IMR-90 (cell line): ENCODE measurements around the gene GLIS1. TPM values are rescaled to one million over a fixed set of nuclear protein-coding genes. Genes with fewer than 3 reads are reported as not detected.
A peak's percentile ranks its signal among the peaks of the same experiment; 100 is the strongest.

Source experiments
- ATAC-seq: fragments of 200-7000 bp; cut with Tn5 transposase; 2 replicates; pipeline ENCODE4 v1.9.1; 2020; ENCODE audit warnings: low read depth, mild to moderate bottlenecking, moderate library complexity
- BruUV-seq: library from RNA; stranded (reverse); fragments of 400-500 nt; replicated peaks from 2 replicates; lab custom pipeline; 2021; lab: Mats Ljungman, UMichigan
- CTCF ChIA-PET: fragments of 300-600 bp; formaldehyde crosslinking; extraction: SDS; loops from one replicate; lab custom pipeline; 2021; ENCODE audit warnings: antibody characterized with exemption; lab: Yijun Ruan, JAX
- POLR2A ChIA-PET: fragments of 300-600 bp; sonication (Branson Sonifier 250); formaldehyde crosslinking; loops from one replicate; lab custom pipeline; 2022; ENCODE audit warnings: antibody characterized with exemption; ENCODE audit not compliant: unreplicated experiment; lab: Charles Lee
- DNase-seq: peaks from one replicate; pipeline ENCODE4 v3.0.0; 2013
- H2AFZ ChIP-seq: replicated peaks from 2 replicates; pipeline ENCODE3; 2013; ENCODE audit warnings: low read length, mild to moderate bottlenecking; ENCODE audit not compliant: poor library complexity
- H2AK5ac ChIP-seq: 2 replicates; pipeline ENCODE4 v1.6.1; 2013; ENCODE audit warnings: low read depth, low read length, inconsistent platforms
- H2AK9ac ChIP-seq: replicated peaks from 2 replicates; pipeline ENCODE3; 2013; ENCODE audit warnings: mild to moderate bottlenecking, low read depth, low read length, moderate library complexity; ENCODE audit not compliant: poor library complexity
- H2BK120ac ChIP-seq: 2 replicates; pipeline ENCODE4 v1.6.1; 2013; ENCODE audit warnings: low read depth, low read length, inconsistent platforms
- H2BK15ac ChIP-seq: 3 replicates; pipeline ENCODE4 v1.6.1; 2013; ENCODE audit warnings: low read depth, low read length, inconsistent platforms
- H2BK20ac ChIP-seq: 2 replicates; pipeline ENCODE4 v1.6.1; 2013; ENCODE audit warnings: low read depth, mild to moderate bottlenecking, inconsistent platforms, low read length, moderate library complexity
- H2BK5ac ChIP-seq: 2 replicates; pipeline ENCODE4 v1.6.1; 2013; ENCODE audit warnings: mild to moderate bottlenecking, low read depth, low read length, inconsistent platforms; ENCODE audit not compliant: poor library complexity, severe bottlenecking
- H3K14ac ChIP-seq: replicated peaks from 2 replicates; pipeline ENCODE4 v1.6.1; 2013; ENCODE audit warnings: low read depth, low read length, inconsistent platforms
- H3K18ac ChIP-seq: 2 replicates; pipeline ENCODE4 v1.6.1; 2013; ENCODE audit warnings: low read depth, low read length, control low read depth
- H3K23ac ChIP-seq: 2 replicates; pipeline ENCODE4 v1.6.1; 2013; ENCODE audit warnings: low read depth, low read length, inconsistent platforms
- H3K27ac ChIP-seq: 2 replicates; pipeline ENCODE4 v1.5.1; 2013; ENCODE audit warnings: mild to moderate bottlenecking, control low read depth, low read length; ENCODE audit not compliant: insufficient read depth
- H3K27me3 ChIP-seq: 2 replicates; pipeline ENCODE4 v1.6.1; 2013; ENCODE audit warnings: low read length; ENCODE audit not compliant: control insufficient read depth, insufficient read depth
- H3K36me3 ChIP-seq: 2 replicates; pipeline ENCODE4 v1.6.1; 2013; ENCODE audit warnings: low read length, mixed read lengths; ENCODE audit not compliant: control insufficient read depth, insufficient read depth
- H3K4ac ChIP-seq: 2 replicates; pipeline ENCODE4 v1.6.1; 2013; ENCODE audit warnings: low read depth, low read length, inconsistent platforms
- H3K4me1 ChIP-seq: 2 replicates; pipeline ENCODE4 v1.6.1; 2013; ENCODE audit warnings: low read length, mixed read lengths; ENCODE audit not compliant: control insufficient read depth, insufficient read depth
- H3K4me2 ChIP-seq: 2 replicates; pipeline ENCODE4 v1.6.1; 2013; ENCODE audit warnings: low read depth, mild to moderate bottlenecking, control low read depth, low read length, moderate library complexity
- H3K4me3 ChIP-seq: 2 replicates; pipeline ENCODE4 v1.5.1; 2013; ENCODE audit warnings: low read depth, mild to moderate bottlenecking, control low read depth, low read length, moderate library complexity; ENCODE audit not compliant: insufficient read depth
- H3K56ac ChIP-seq: 2 replicates; pipeline ENCODE4 v1.6.1; 2013; ENCODE audit warnings: low read length, inconsistent platforms; ENCODE audit not compliant: insufficient read depth; ENCODE audit errors: extremely low read depth
- H3K79me1 ChIP-seq, 2 experiments: 2 replicates each; pipeline ENCODE4 v1.6.1; 2013; ENCODE audit warnings: low read length in 2 of 2, inconsistent platforms in 1 of 2, low read depth in 1 of 2
- H3K9ac ChIP-seq: 2 replicates; pipeline ENCODE4 v1.6.1; 2013; ENCODE audit warnings: low read depth, low read length, control low read depth
- H3K9me1 ChIP-seq: 2 replicates; pipeline ENCODE4 v1.6.1; 2013; ENCODE audit warnings: low read length, inconsistent platforms; ENCODE audit not compliant: insufficient read depth
- H3K9me3 ChIP-seq: 2 replicates; pipeline ENCODE4 v1.6.1; 2013; ENCODE audit warnings: low read length; ENCODE audit not compliant: control insufficient read depth, insufficient read depth
- H4K20me1 ChIP-seq: 2 replicates; pipeline ENCODE4 v1.6.1; 2013; ENCODE audit warnings: low read length, inconsistent platforms; ENCODE audit not compliant: insufficient read depth
- H4K5ac ChIP-seq: 2 replicates; pipeline ENCODE4 v1.6.1; 2013; ENCODE audit warnings: mild to moderate bottlenecking, low read depth, low read length, control low read depth
- H4K8ac ChIP-seq, 2 experiments: 2 replicates each; pipeline ENCODE4 v1.6.1; 2013; ENCODE audit warnings: low read depth in 2 of 2, low read length in 2 of 2, control low read depth in 1 of 2, inconsistent platforms in 1 of 2
- H4K91ac ChIP-seq: 2 replicates; pipeline ENCODE4 v1.6.1; 2013; ENCODE audit warnings: low read depth, low read length, inconsistent platforms; ENCODE audit not compliant: insufficient read depth
- BHLHE40 ChIP-seq: fragments of 150-350 bp; IDR thresholded peaks from 2 replicates; pipeline ENCODE4 v1.6.1; 2016; ENCODE audit warnings: mild to moderate bottlenecking, low read depth, low read length
- CEBPB ChIP-seq: IDR thresholded peaks from 2 replicates; pipeline ENCODE4 v1.6.1; 2012; ENCODE audit warnings: low read depth, low read length, improper control_type of control experiment
- ELK1 ChIP-seq: fragments of 150-350 bp; IDR thresholded peaks from 2 replicates; pipeline ENCODE4 v1.6.1; 2016; ENCODE audit warnings: low read depth, mild to moderate bottlenecking, low read length, moderate library complexity, borderline replicate concordance
- MAFK ChIP-seq: IDR thresholded peaks from 2 replicates; pipeline ENCODE4 v1.6.1; 2012; ENCODE audit warnings: low read depth, low read length, improper control_type of control experiment
- MAZ ChIP-seq: IDR thresholded peaks from 2 replicates; pipeline ENCODE4 v1.6.1; 2012; ENCODE audit warnings: low read depth, mild to moderate bottlenecking, low read length, improper control_type of control experiment, moderate library complexity, borderline replicate concordance
- NFE2L2 ChIP-seq: fragments of 150-350 bp; IDR thresholded peaks from 2 replicates; pipeline ENCODE4 v1.6.1; 2016; ENCODE audit warnings: low read depth, mild to moderate bottlenecking, low read length
- RFX5 ChIP-seq: IDR thresholded peaks from 2 replicates; pipeline ENCODE4 v1.8.0; 2012; ENCODE audit warnings: low read depth, mild to moderate bottlenecking, low read length, moderate library complexity
- SMC3 ChIP-seq: fragments of 150-350 bp; IDR thresholded peaks from 2 replicates; pipeline ENCODE4 v1.6.1; 2016; ENCODE audit warnings: low read depth, mild to moderate bottlenecking, antibody characterized with exemption, low read length, moderate library complexity
- WGBS, 2 experiments: methylation state at CpG; one replicate each; pipeline versions ENCODE4 v1.1.5 to v1.1.7; 2013; ENCODE audit warnings: missing lambda C conversion rate in 2 of 2; ENCODE audit not compliant: insufficient read length in 1 of 2; ENCODE audit errors: extremely low coverage in 2 of 2; 5-methylcytosine and 5-hydroxymethylcytosine counted together
- dilution Hi-C: fragments of 300-500 bp; cut with HindIII; formaldehyde crosslinking; loops from one replicate; pipeline ENCODE4 v1.14.3; 2018; ENCODE audit warnings: low sequenced_read_pairs; ENCODE audit not compliant: unreplicated experiment
- in situ Hi-C: fragments of 300-500 bp; cut with MboI; formaldehyde crosslinking; loops from 3 replicates; pipeline ENCODE4 v1.14.3; 2019; ENCODE audit warnings: low sequenced_read_pairs, inconsistent platforms, mixed read lengths
- intact Hi-C: fragments of 100-400 bp; cut with micrococcal nuclease; formaldehyde crosslinking; loops from 2 replicates; pipeline ENCODE4 v1.10.0; 2022
- polyA plus RNA-seq, 3 experiments: library from polyadenylated mRNA; depleted of rRNA; stranded (reverse); fragments of >200 nt; gene quantifications; 2 replicates each; pipeline ENCODE4 v1.2.3, GENCODE V29; 2012; ENCODE audit warnings: low replicate concordance in 1 of 3
- total RNA-seq: library from RNA; depleted of rRNA; stranded (reverse); fragments of >200 nt; gene quantifications from 2 replicates; pipeline ENCODE4 v1.2.3, GENCODE V29; 2012
- TF ChIP-seq, protein P1 (sequence below): conservative IDR thresholded peaks from 2 replicates; pipeline ENCODE4 v1.5.1; 2012; ENCODE audit warnings: mild to moderate bottlenecking, low read depth, low read length, improper control_type of control experiment

The GLIS1 gene
- total and polyA plus RNA-seq, 2 of the 4 experiments (the other 2 are of a cell fraction), result 0.18 to 2.3 TPM

GRCh38 chr1:53539711-53540603 lies 199.0 kb downstream of the GLIS1 start:
- WGBS, 2 experiments, result 92% methylated on average over 6 of the region's 22 CpGs; no CpG with 5 or more reads in 1 of the 2 experiments
- in situ Hi-C loops (no loop called here), intact Hi-C loops (no loop called here), dilution Hi-C loops (no loop called here)
- H3K36me3 ChIP-seq, result no peaks in the 10 kb centered on the region
- BruUV-seq, result no TSS peak
- peak overlapping the region; percentile 42 for H2AK9ac ChIP-seq
- POLR2A ChIA-PET, result no interaction called here
- H3K4me2 ChIP-seq, result no peak overlapping the region
- H2AK5ac ChIP-seq, result peak overlapping the region; percentile 99
- no peak overlapping the region for H2AFZ ChIP-seq
- peak overlapping the region; percentile 40; the same call in 1 of the 2 replicates for H4K91ac ChIP-seq
- peak overlapping the region; percentile 88; the same call in 2 of the 3 replicates for H2BK15ac ChIP-seq
- no peak overlapping the region for H3K23ac ChIP-seq
- H3K27ac ChIP-seq, result no peak overlapping the region
- H4K20me1 ChIP-seq, result peaks cover 6% of the 10 kb centered on the region; the same call in 1 of the 2 replicates
- no peak overlapping the region for H4K8ac ChIP-seq
- no peak overlapping the region for H3K56ac ChIP-seq
- no peaks in the 10 kb centered on the region for H3K27me3 ChIP-seq
- H3K4ac ChIP-seq, result peak overlapping the region; percentile 99; the same call in 1 of the 2 replicates
- H2BK120ac ChIP-seq, result peak overlapping the region; percentile 99
- H3K9ac ChIP-seq, result no peak overlapping the region
- peaks cover 0 to 25% of the 10 kb centered on the region in 2 experiments; a peak in 2 of 4 replicates for H3K79me1 ChIP-seq
- H2BK20ac ChIP-seq, result peak overlapping the region; percentile 20; the same call in 1 of the 2 replicates
- ATAC-seq, result no peak
- DNase-seq, result no peak
- CTCF ChIA-PET, result no interaction called here
- H3K4me3 ChIP-seq, result no peak overlapping the region
- no peaks in the 10 kb centered on the region for H3K9me3 ChIP-seq
- peaks cover 44% of the 10 kb centered on the region for H3K4me1 ChIP-seq
- H3K9me1 ChIP-seq, result peaks cover 32% of the 10 kb centered on the region
- H4K5ac ChIP-seq, result no peak overlapping the region
- TF ChIP-seq SMC3, result no peak
- TF ChIP-seq RFX5, result no peak
- TF ChIP-seq NFE2L2, result no peak
- TF ChIP-seq MAFK, result no peak
- TF ChIP-seq MAZ, result no peak
- no peak for TF ChIP-seq CEBPB
- TF ChIP-seq, protein P1, sequence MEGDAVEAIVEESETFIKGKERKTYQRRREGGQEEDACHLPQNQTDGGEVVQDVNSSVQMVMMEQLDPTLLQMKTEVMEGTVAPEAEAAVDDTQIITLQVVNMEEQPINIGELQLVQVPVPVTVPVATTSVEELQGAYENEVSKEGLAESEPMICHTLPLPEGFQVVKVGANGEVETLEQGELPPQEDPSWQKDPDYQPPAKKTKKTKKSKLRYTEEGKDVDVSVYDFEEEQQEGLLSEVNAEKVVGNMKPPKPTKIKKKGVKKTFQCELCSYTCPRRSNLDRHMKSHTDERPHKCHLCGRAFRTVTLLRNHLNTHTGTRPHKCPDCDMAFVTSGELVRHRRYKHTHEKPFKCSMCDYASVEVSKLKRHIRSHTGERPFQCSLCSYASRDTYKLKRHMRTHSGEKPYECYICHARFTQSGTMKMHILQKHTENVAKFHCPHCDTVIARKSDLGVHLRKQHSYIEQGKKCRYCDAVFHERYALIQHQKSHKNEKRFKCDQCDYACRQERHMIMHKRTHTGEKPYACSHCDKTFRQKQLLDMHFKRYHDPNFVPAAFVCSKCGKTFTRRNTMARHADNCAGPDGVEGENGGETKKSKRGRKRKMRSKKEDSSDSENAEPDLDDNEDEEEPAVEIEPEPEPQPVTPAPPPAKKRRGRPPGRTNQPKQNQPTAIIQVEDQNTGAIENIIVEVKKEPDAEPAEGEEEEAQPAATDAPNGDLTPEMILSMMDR, result no peak
- TF ChIP-seq ELK1, result no peak
- no peak for TF ChIP-seq BHLHE40
- H2BK5ac ChIP-seq, result peak overlapping the region; percentile 30
- H3K18ac ChIP-seq, result no peak overlapping the region; the same call in 1 of the 2 replicates
- H3K14ac ChIP-seq, result no peak overlapping the region
